HFF-Myc (cell line): Measurements from ENCODE around the gene PLVAP.

Experiments
- DNase-seq: peaks from one replicate; pipeline ENCODE4 v3.0.0-alpha.2; 2011; ENCODE audit warnings: low read depth; ENCODE audit errors: extremely low read depth
- H3K4me3 ChIP-seq: replicated peaks from 2 replicates; pipeline ENCODE4 v1.5.1; 2011; ENCODE audit warnings: low read depth, mild to moderate bottlenecking, control low read depth, low read length
- CTCF ChIP-seq: IDR thresholded peaks from 2 replicates; pipeline ENCODE4 v1.5.1; 2012; ENCODE audit warnings: mild to moderate bottlenecking, low read depth, low read length, control low read depth; ENCODE audit errors: missing control alignments

The PLVAP gene

GRCh38 chr19:17341845-17342244, 35.3 kb downstream of the PLVAP start:
- H3K4me3 ChIP-seq: no peak overlapping the region
- TF ChIP-seq CTCF: no peak
- no peak for DNase-seq

- DNase-seq: no peak
- no peak overlapping the region for H3K4me3 ChIP-seq
- no peak for TF ChIP-seq CTCF
These were observed 35.8 kb downstream of the PLVAP start for GRCh38 chr19:17341386-17341785.

GRCh38 chr19:17340871-17341357, 36.2 kb downstream of the PLVAP start:
- DNase-seq: no peak
- TF ChIP-seq CTCF: no peak
- H3K4me3 ChIP-seq: no peak overlapping the region

- TF ChIP-seq CTCF: no peak
- H3K4me3 ChIP-seq: no peak overlapping the region
- DNase-seq: no peak
These were observed 36.8 kb downstream of the PLVAP start for GRCh38 chr19:17340302-17340870.

GRCh38 chr19:17339088-17339741, 37.9 kb downstream of the PLVAP start:
- no peak overlapping the region for H3K4me3 ChIP-seq
- no peak for DNase-seq
- no peak for TF ChIP-seq CTCF

- no peak for DNase-seq
- H3K4me3 ChIP-seq: peak overlapping the region; percentile 66
- TF ChIP-seq CTCF: no peak
These were observed 38.6 kb downstream of the PLVAP start for GRCh38 chr19:17338433-17339078.
